OCI-LY1 (cell line): ENCODE results near the gene VTI1A.

Experiments
- H2AFZ ChIP-seq: fragments of 200-600 bp; sonication (generic), shearing (Covaris generic); 2 replicates; pipeline ENCODE4 v1.6.0; 2014; ENCODE audit warnings: antibody characterized with exemption, mild to moderate bottlenecking, low read length
- H3F3A ChIP-seq: fragments of 200-600 bp; sonication (generic), shearing (Covaris generic); 2 replicates; pipeline ENCODE4 v1.6.0; 2014; ENCODE audit warnings: mild to moderate bottlenecking, antibody characterized with exemption, low read length, moderate library complexity; ENCODE audit not compliant: insufficient read depth
- H3K27ac ChIP-seq: fragments of 200-600 bp; sonication (generic); 2 replicates; pipeline ENCODE4 v1.5.1; 2014; ENCODE audit warnings: low read length, mixed run types, mild to moderate bottlenecking, low read depth; ENCODE audit not compliant: poor library complexity, severe bottlenecking
- H3K27me3 ChIP-seq: fragments of 200-600 bp; sonication (generic); 2 replicates; pipeline ENCODE4 v1.6.0; 2014; ENCODE audit warnings: antibody characterized with exemption, mild to moderate bottlenecking, low read length, moderate library complexity; ENCODE audit not compliant: insufficient read depth
- H3K36me3 ChIP-seq: fragments of 200-600 bp; sonication (generic); 2 replicates; pipeline ENCODE4 v1.6.1; 2014; ENCODE audit warnings: mild to moderate bottlenecking, antibody characterized with exemption, low read length, moderate library complexity, mixed read lengths; ENCODE audit not compliant: insufficient read depth
- H3K4me1 ChIP-seq: fragments of 200-600 bp; sonication (generic); 2 replicates; pipeline ENCODE4 v1.5.1; 2014; ENCODE audit warnings: mild to moderate bottlenecking, low read length, moderate library complexity; ENCODE audit not compliant: insufficient read depth, severe bottlenecking
- H3K4me2 ChIP-seq: fragments of 200-600 bp; sonication (generic), shearing (Covaris generic); 2 replicates; pipeline ENCODE4 v1.6.1; 2014; ENCODE audit warnings: low read length
- H3K4me3 ChIP-seq: fragments of 200-600 bp; sonication (generic); 2 replicates; pipeline ENCODE4 v1.5.1; 2014; ENCODE audit warnings: low read length, low read depth, mild to moderate bottlenecking, mixed read lengths; ENCODE audit not compliant: poor library complexity, severe bottlenecking
- H3K79me2 ChIP-seq: fragments of 200-600 bp; shearing (Covaris generic); 2 replicates; pipeline ENCODE4 v1.6.1; 2016; ENCODE audit warnings: mixed run types, low read length, mixed read lengths; ENCODE audit not compliant: insufficient read depth
- H3K9ac ChIP-seq: fragments of 200-600 bp; sonication (generic), shearing (Covaris generic); 2 replicates; pipeline ENCODE4 v1.6.1; 2014; ENCODE audit warnings: mild to moderate bottlenecking, low read length, mixed read lengths
- H3K9me2 ChIP-seq: fragments of 200-600 bp; sonication (generic), shearing (Covaris generic); 2 replicates; pipeline ENCODE4 v1.6.1; 2014; ENCODE audit warnings: low read depth, mild to moderate bottlenecking, low read length, mixed read lengths
- H3K9me3 ChIP-seq: fragments of 200-600 bp; shearing (Covaris generic); 2 replicates; pipeline ENCODE4 v1.6.1; 2014; ENCODE audit warnings: low read length, mixed read lengths
- H4K20me1 ChIP-seq: fragments of 200-600 bp; sonication (generic), shearing (Covaris generic); 2 replicates; pipeline ENCODE4 v1.6.0; 2016; ENCODE audit warnings: mild to moderate bottlenecking, low read length; ENCODE audit not compliant: insufficient read depth
- CTCF ChIP-seq: fragments of 200-600 bp; sonication (generic), shearing (Covaris generic); IDR thresholded peaks from 2 replicates; pipeline ENCODE4 v1.5.1; 2017; ENCODE audit warnings: mild to moderate bottlenecking, antibody characterized with exemption, low read length, moderate library complexity, mixed read lengths
- EZH2 ChIP-seq: fragments of 200-600 bp; sonication (generic), shearing (Covaris generic); IDR thresholded peaks from 2 replicates; pipeline ENCODE4 v1.8.0; 2017; ENCODE audit warnings: borderline replicate concordance, mixed run types, mild to moderate bottlenecking, antibody characterized with exemption, low read length, moderate library complexity, mixed read lengths

Gene VTI1A

GRCh38 chr10:112570585-112570984 lies 123.6 kb downstream of the VTI1A start:
- Histone ChIP-seq H3K27ac (no peak overlapping the region), H3K79me2 (no peaks in the 10 kb centered on the region), H3K9ac (no peak overlapping the region), H3K9me2 (no peaks in the 10 kb centered on the region), H3K27me3 (no peaks in the 10 kb centered on the region), H3K4me1 (no peaks in the 10 kb centered on the region), H3K4me2 (no peak overlapping the region), H3F3A (no peaks in the 10 kb centered on the region), H3K4me3 (no peak overlapping the region), H3K36me3 (no peaks in the 10 kb centered on the region), H3K9me3 (no peaks in the 10 kb centered on the region), H4K20me1 (no peaks in the 10 kb centered on the region), H2AFZ (no peak overlapping the region)
- TF ChIP-seq CTCF: no peak
- no peak for TF ChIP-seq EZH2

- H3K4me2 ChIP-seq: no peak overlapping the region
These were observed 132.6 kb downstream of the VTI1A start for GRCh38 chr10:112579578-112579977.

GRCh38 chr10:112580267-112580666 lies 133.3 kb downstream of the VTI1A start:
- Histone ChIP-seq H3K4me1 (no peaks in the 10 kb centered on the region), H3K27ac (no peak overlapping the region), H2AFZ (no peak overlapping the region), H3K79me2 (no peaks in the 10 kb centered on the region), H3K9me2 (no peaks in the 10 kb centered on the region), H3K9me3 (no peaks in the 10 kb centered on the region), H3F3A (no peaks in the 10 kb centered on the region), H3K4me2 (no peak overlapping the region), H3K4me3 (no peak overlapping the region), H3K27me3 (no peaks in the 10 kb centered on the region), H4K20me1 (no peaks in the 10 kb centered on the region), H3K9ac (no peak overlapping the region), H3K36me3 (no peaks in the 10 kb centered on the region)
- TF ChIP-seq EZH2 (no peak), CTCF (no peak)

More at GRCh38 chr10:112579578-112579977, 132.6 kb downstream of the VTI1A start:
- no peak overlapping the region for H3K9ac ChIP-seq
- no peak overlapping the region for H3K27ac ChIP-seq
- no peaks in the 10 kb centered on the region for H3K4me1 ChIP-seq
- no peak overlapping the region for H3K4me3 ChIP-seq
- no peaks in the 10 kb centered on the region for H4K20me1 ChIP-seq
- no peaks in the 10 kb centered on the region for H3F3A ChIP-seq
- no peaks in the 10 kb centered on the region for H3K79me2 ChIP-seq
- H3K36me3 ChIP-seq: no peaks in the 10 kb centered on the region
- H3K9me3 ChIP-seq: no peaks in the 10 kb centered on the region
- no peak overlapping the region for H2AFZ ChIP-seq
- H3K27me3 ChIP-seq: no peaks in the 10 kb centered on the region
- TF ChIP-seq EZH2 (no peak), CTCF (no peak)
- H3K9me2 ChIP-seq: no peaks in the 10 kb centered on the region
